ENCODE data around the gene CLMN. TPM values are rescaled to one million over a fixed set of nuclear protein-coding genes. Genes with fewer than 3 reads are reported as not detected.

CLMN gene
- total and polyA plus RNA-seq, 8 donors = 5.3 to 42.9 (median 20.1) TPM

- Histone ChIP-seq H3K4me3 (no peak overlapping the region), H3K27ac (no peak overlapping the region), H3K9me3 (peaks cover 0 to 7% (median 3%) of the 10 kb centered on the region in 4 donors), H3K27me3 (peaks cover 0 to 6% (median 0%) of the 10 kb centered on the region in 3 donors), H3K36me3 (no peaks in the 10 kb centered on the region), H3K4me1 (peaks cover 0 to 18% (median 11%) of the 10 kb centered on the region in 4 donors)
- no peak for DNase-seq
- intact Hi-C loops (cut with DNase I; ENCODE audit: low total_unique reads) = no loop called here
- 75 to 94% (median 85%) methylated on average over 5 of the region's 5 CpGs for WGBS, 5 donors
- TF ChIP-seq POLR2AphosphoS5 (IDR thresholded peaks at IDR 0.05) = no peak
- TF ChIP-seq EP300 (IDR thresholded peaks at IDR 0.05) = no peak
- TF ChIP-seq CTCF (IDR thresholded peaks at IDR 0.05) = no peak
- no peak for TF ChIP-seq POLR2A (IDR thresholded peaks at IDR 0.05)
These were observed 18.7 kb upstream of the CLMN start for GRCh38 chr14:95338436-95338835.

GRCh38 chr14:95337041-95337595 is 17.4 kb upstream of the CLMN start:
- intact Hi-C loops (cut with DNase I; ENCODE audit: low total_unique reads) = no loop called here
- Histone ChIP-seq H3K36me3 (no peaks in the 10 kb centered on the region), H3K9me3 (peaks cover 0 to 7% (median 3%) of the 10 kb centered on the region in 4 donors), H3K4me3 (no peak overlapping the region), H3K4me1 (peaks cover 0 to 18% (median 11%) of the 10 kb centered on the region in 4 donors), H3K27me3 (peaks cover 0 to 6% (median 0%) of the 10 kb centered on the region in 3 donors), H3K27ac (no peak overlapping the region)
- TF ChIP-seq POLR2A (IDR thresholded peaks at IDR 0.05) (no peak), EP300 (IDR thresholded peaks at IDR 0.05) (no peak), POLR2AphosphoS5 (IDR thresholded peaks at IDR 0.05) (no peak), CTCF (IDR thresholded peaks at IDR 0.05) (no peak)
- 78 to 90% (median 85%) methylated on average over 7 to 10 of the region's 10 CpGs for WGBS, 5 donors
- DNase-seq = no peak

GRCh38 chr14:95336192-95336760 is 16.6 kb upstream of the CLMN start:
- H3K27ac ChIP-seq = no peak overlapping the region
- WGBS, 5 donors = 88 to 97% (median 91%) methylated on average over 5 of the region's 5 CpGs
- intact Hi-C loops (cut with DNase I; ENCODE audit: low total_unique reads) = no loop called here
- TF ChIP-seq EP300 (IDR thresholded peaks at IDR 0.05) = no peak
- TF ChIP-seq POLR2A (IDR thresholded peaks at IDR 0.05) = no peak
- TF ChIP-seq POLR2AphosphoS5 (IDR thresholded peaks at IDR 0.05) = no peak
- no peak for TF ChIP-seq CTCF (IDR thresholded peaks at IDR 0.05)
- H3K4me1 ChIP-seq = peaks cover 0 to 18% (median 11%) of the 10 kb centered on the region in 4 donors
- no peaks in the 10 kb centered on the region for H3K36me3 ChIP-seq
- H3K9me3 ChIP-seq = peaks cover 0 to 7% (median 3%) of the 10 kb centered on the region in 4 donors
- no peak overlapping the region for H3K4me3 ChIP-seq
- H3K27me3 ChIP-seq = peaks cover 0 to 6% (median 0%) of the 10 kb centered on the region in 3 donors
- no peak for DNase-seq

- TF ChIP-seq POLR2AphosphoS5 (IDR thresholded peaks at IDR 0.05) (no peak), CTCF (IDR thresholded peaks at IDR 0.05) (no peak), POLR2A (IDR thresholded peaks at IDR 0.05) (no peak), EP300 (IDR thresholded peaks at IDR 0.05) (no peak)
- H3K9me3 ChIP-seq = peaks cover 0 to 7% (median 3%) of the 10 kb centered on the region in 4 donors
- 91 to 100% (median 95%) methylated on average over 2 of the region's 2 CpGs for WGBS, 5 donors
These were observed 15.4 kb upstream of the CLMN start for GRCh38 chr14:95335071-95335470.

More at GRCh38 chr14:95335071-95335470, 15.4 kb upstream of the CLMN start:
- H3K4me1 ChIP-seq = peaks cover 0 to 11% (median 6%) of the 10 kb centered on the region in 4 donors
- intact Hi-C loops (cut with DNase I; ENCODE audit: low total_unique reads) = no loop called here
- H3K36me3 ChIP-seq = no peaks in the 10 kb centered on the region
- DNase-seq = no peak
- H3K27ac ChIP-seq = no peak overlapping the region
- H3K4me3 ChIP-seq = no peak overlapping the region
- peaks cover 0 to 6% (median 0%) of the 10 kb centered on the region in 3 donors for H3K27me3 ChIP-seq
